Left ventricle myocardium inferior (tissue), 1 donor: ENCODE measurements around the gene UBE2Q2. TPM values are rescaled to one million over a fixed set of nuclear protein-coding genes. Genes with fewer than 3 reads are reported as not detected.
"Not testable (repeated sequence)": the region's sequence is repeated elsewhere in the genome, so short reads cannot be mapped to it uniquely, and the experiment has no call there.

Source experiments
- DNase-seq: peaks from one replicate; pipeline ENCODE4 v3.0.0-alpha.2; 2020
- H3K27ac ChIP-seq: fragments of 200-600 bp; replicated peaks from 2 replicates; pipeline ENCODE4 v1.8.0; 2021
- H3K27me3 ChIP-seq: fragments of 200-600 bp; 2 replicates; pipeline ENCODE4 v1.8.0; 2021; ENCODE audit warnings: low read depth
- H3K36me3 ChIP-seq: fragments of 200-600 bp; 2 replicates; pipeline ENCODE4 v1.8.0; 2021
- H3K4me1 ChIP-seq: fragments of 200-600 bp; 2 replicates; pipeline ENCODE4 v1.8.0; 2021
- H3K4me3 ChIP-seq: fragments of 200-600 bp; 2 replicates; pipeline ENCODE4 v1.8.0; 2021; ENCODE audit warnings: mild to moderate bottlenecking, moderate library complexity
- H3K9me3 ChIP-seq: fragments of 200-600 bp; replicated peaks from 2 replicates; pipeline ENCODE4 v1.8.0; 2021
- CTCF ChIP-seq: fragments of 200-600 bp; IDR thresholded peaks from 2 replicates; pipeline ENCODE4 v1.8.0; 2021; ENCODE audit warnings: antibody characterized with exemption, mild to moderate bottlenecking, borderline replicate concordance
- intact Hi-C: fragments of 100-400 bp; cut with micrococcal nuclease; formaldehyde crosslinking; loops from one replicate; pipeline ENCODE4 v1.11.0; 2022
- total RNA-seq: library from RNA; stranded (reverse); fragmentation: NEBNext Ultra II Directional; extraction: Animal tissue kit (Norgen Biotek cat#: 25700); gene quantifications from one replicate; pipeline ENCODE4 v1.2.1, GENCODE V29; 2021
- donor health status: DM: no; HTN: yes; CAD: no; lungs with severe emphysema.

The UBE2Q2 gene
- total RNA-seq, 1 donor from 2014 or later = 27.8 TPM

- H3K27ac ChIP-seq = no peak overlapping the region
- H3K36me3 ChIP-seq = peaks cover 32% of the 10 kb centered on the region
- no peaks in the 10 kb centered on the region for H3K9me3 ChIP-seq
- no peak for DNase-seq
- TF ChIP-seq CTCF = no peak
- peaks cover 24% of the 10 kb centered on the region for H3K4me1 ChIP-seq
- no peak overlapping the region for H3K4me3 ChIP-seq
- intact Hi-C loops = no loop called here
- H3K27me3 ChIP-seq = no peaks in the 10 kb centered on the region
Observed at GRCh38 chr15:75857886-75858285, 14.6 kb downstream of the UBE2Q2 start.

GRCh38 chr15:75861750-75862402 lies 18.6 kb downstream of the UBE2Q2 start:
- H3K27ac ChIP-seq = no peak overlapping the region

GRCh38 chr15:75862796-75863195 lies 19.5 kb downstream of the UBE2Q2 start:
- intact Hi-C loops = no loop called here
- Histone ChIP-seq H3K27ac (no peak overlapping the region), H3K4me3 (no peak overlapping the region), H3K9me3 (no peaks in the 10 kb centered on the region), H3K27me3 (no peaks in the 10 kb centered on the region), H3K36me3 (peaks cover 15% of the 10 kb centered on the region), H3K4me1 (peaks cover 41% of the 10 kb centered on the region)
- no peak for DNase-seq
- no peak for TF ChIP-seq CTCF

More at GRCh38 chr15:75861750-75862402, 18.6 kb downstream of the UBE2Q2 start:
- H3K4me3 ChIP-seq = no peak overlapping the region
- H3K36me3 ChIP-seq = peaks cover 19% of the 10 kb centered on the region
- DNase-seq = no peak
- H3K27me3 ChIP-seq = no peaks in the 10 kb centered on the region
- intact Hi-C loops = no loop called here
- no peaks in the 10 kb centered on the region for H3K9me3 ChIP-seq
- H3K4me1 ChIP-seq = peaks cover 31% of the 10 kb centered on the region
- no peak for TF ChIP-seq CTCF

GRCh38 chr15:75864213-75865059 lies 21.2 kb downstream of the UBE2Q2 start:
- H3K9me3 ChIP-seq = no peaks in the 10 kb centered on the region
- no peak for DNase-seq
- intact Hi-C loops = no loop called here
- H3K27ac ChIP-seq = no peak overlapping the region
- H3K4me3 ChIP-seq = no peak overlapping the region
- no peak for TF ChIP-seq CTCF
- no peaks in the 10 kb centered on the region for H3K27me3 ChIP-seq
- H3K4me1 ChIP-seq = peaks cover 37% of the 10 kb centered on the region
- H3K36me3 ChIP-seq = peaks cover 19% of the 10 kb centered on the region

GRCh38 chr15:75866045-75866444 lies 22.8 kb downstream of the UBE2Q2 start:
- DNase-seq, H3K9me3 ChIP-seq, H3K27me3 ChIP-seq, H3K4me3 ChIP-seq, H3K27ac ChIP-seq, intact Hi-C loops: not testable (repeated sequence)
- Histone ChIP-seq H3K36me3 (peaks cover 25% of the 10 kb centered on the region), H3K4me1 (peaks cover 22% of the 10 kb centered on the region)

- no peak for TF ChIP-seq CTCF
- intact Hi-C loops = no loop called here
- Histone ChIP-seq H3K4me3 (no peak overlapping the region), H3K27ac (no peak overlapping the region), H3K9me3 (no peaks in the 10 kb centered on the region), H3K36me3 (peaks cover 21% of the 10 kb centered on the region), H3K27me3 (no peaks in the 10 kb centered on the region), H3K4me1 (peaks cover 20% of the 10 kb centered on the region)
- no peak for DNase-seq
Observed at GRCh38 chr15:75866916-75867315, 23.7 kb downstream of the UBE2Q2 start.
